ENCODE measurements around the gene LY6G6C. TPM values are rescaled to one million over a fixed set of nuclear protein-coding genes. Genes with fewer than 3 reads are reported as not detected.
A peak's percentile ranks its signal among the peaks of the same experiment; 100 is the strongest.

LY6G6C gene
- total RNA-seq, 6 donors from 2014 or later = 0.23 TPM; not detected in 5

GRCh38 chr6:31732029-31732428 is 10.5 kb upstream of the LY6G6C start:
- WGBS, 2 donors = 56 to 69% methylated on average over 3 of the region's 3 CpGs
- TF ChIP-seq POLR2A (IDR thresholded peaks at IDR 0.05) (no peak), CTCF (IDR thresholded peaks at IDR 0.05) (no peak), EP300 (IDR thresholded peaks at IDR 0.05) (no peak), POLR2AphosphoS5 (IDR thresholded peaks at IDR 0.05) (no peak)
- ATAC-seq (ENCODE audit: low FRiP score in 2 of 2) (no peak), DNase-seq (no peak)
- no peaks in the 10 kb centered on the region for H3K9me3 ChIP-seq
- H3K36me3 ChIP-seq = peaks cover 20 to 51% (median 39%) of the 10 kb centered on the region in 4 donors
- peaks cover 45 to 79% (median 64%) of the 10 kb centered on the region in 4 donors for H3K4me1 ChIP-seq
- peak overlapping the region in 2 of 4 donors; percentile 61 to 99 for H3K27ac ChIP-seq
- no peaks in the 10 kb centered on the region for H3K27me3 ChIP-seq
- no peak overlapping the region for H3K4me3 ChIP-seq

DNA sequence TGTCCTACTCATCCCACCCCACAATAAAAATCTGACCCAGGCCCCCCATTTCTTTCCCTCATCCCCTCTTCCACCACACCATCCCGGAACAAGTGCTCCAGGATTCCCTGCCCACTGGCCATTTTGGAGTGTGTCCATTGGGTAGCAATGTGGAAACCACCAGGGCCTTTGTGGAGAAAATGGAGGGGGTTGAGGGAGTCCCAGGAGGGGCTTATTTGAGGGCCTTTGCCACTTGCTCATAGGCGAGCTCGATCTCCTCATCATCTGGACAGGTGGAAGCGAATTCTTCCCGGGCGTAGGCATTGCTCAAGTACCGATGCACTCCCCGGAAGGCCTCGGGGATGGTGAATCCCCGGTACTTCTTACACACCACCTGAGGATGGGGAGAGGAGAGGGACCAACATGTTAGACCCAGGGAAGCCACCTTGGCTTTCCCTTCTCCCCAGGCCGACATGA is 9.1 kb upstream of the LY6G6C start:
- Histone ChIP-seq H3K4me1 (peaks cover 49 to 88% (median 71%) of the 10 kb centered on the region in 4 donors), H3K27ac (peak overlapping the region; percentile 87 to 99 (median 94)), H3K27me3 (no peaks in the 10 kb centered on the region), H3K9me3 (no peaks in the 10 kb centered on the region), H3K4me3 (peak overlapping the region in 2 of 4 donors; percentile 76 to 80), H3K36me3 (peaks cover 20 to 64% (median 40%) of the 10 kb centered on the region in 4 donors)
- WGBS, 2 donors = 87 to 90% methylated on average over 4 to 11 of the region's 11 CpGs
- TF ChIP-seq EP300 (IDR thresholded peaks at IDR 0.05) (no peak), POLR2AphosphoS5 (IDR thresholded peaks at IDR 0.05) (no peak), POLR2A (IDR thresholded peaks at IDR 0.05) (no peak), CTCF (IDR thresholded peaks at IDR 0.05) (no peak)
- DNase-seq (no peak), ATAC-seq (ENCODE audit: low FRiP score in 2 of 2) (no peak)

GRCh38 chr6:31729979-31730630 is 8.6 kb upstream of the LY6G6C start:
- DNase-seq = peak; percentile 93 to 97
- Histone ChIP-seq H3K4me3 (peak overlapping the region; percentile 76 to 87 (median 82)), H3K9me3 (no peaks in the 10 kb centered on the region), H3K4me1 (peaks cover 49 to 90% (median 71%) of the 10 kb centered on the region in 4 donors), H3K27ac (peak overlapping the region; percentile 87 to 99 (median 94)), H3K36me3 (peaks cover 20 to 64% (median 40%) of the 10 kb centered on the region in 4 donors), H3K27me3 (no peaks in the 10 kb centered on the region)
- ATAC-seq (ENCODE audit: low FRiP score in 2 of 2) = peak; percentile 86 to 91
- WGBS, 2 donors = 5 to 7% methylated on average over 22 to 39 of the region's 46 CpGs
- TF ChIP-seq EP300 (IDR thresholded peaks at IDR 0.05) = no peak
- TF ChIP-seq CTCF (IDR thresholded peaks at IDR 0.05) = peak in 2 of 6 experiments; percentile 11 to 37
- TF ChIP-seq POLR2A (IDR thresholded peaks at IDR 0.05) = peak in 3 of 4 donors; percentile 47 to 74 (median 71)
- peak; percentile 70 to 78 for TF ChIP-seq POLR2AphosphoS5 (IDR thresholded peaks at IDR 0.05)

DNA sequence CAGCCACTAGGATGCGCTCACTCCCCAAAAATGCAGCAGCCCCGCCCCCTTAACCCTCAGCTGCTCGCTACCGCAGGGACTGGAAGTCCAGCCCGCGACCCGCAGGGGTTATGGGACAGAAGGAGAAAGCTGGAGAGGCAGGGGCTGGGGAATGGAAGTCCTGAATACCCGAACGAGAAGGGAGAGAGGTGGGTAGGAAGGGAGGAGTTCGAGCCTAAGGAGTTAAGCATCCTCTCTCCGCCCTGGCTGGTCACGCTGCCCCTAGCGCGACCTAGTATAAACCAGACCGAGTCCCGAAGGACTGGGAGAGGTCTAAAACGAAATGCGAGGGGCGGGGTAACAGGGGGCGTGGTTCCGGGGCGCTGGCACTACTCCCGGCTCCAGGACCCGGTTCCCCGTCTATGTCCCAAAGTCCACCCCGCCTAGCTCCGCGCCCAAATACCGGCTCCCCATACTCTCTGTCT is 8.0 kb upstream of the LY6G6C start:
- Histone ChIP-seq H3K27ac (peak overlapping the region; percentile 87 to 99 (median 94)), H3K27me3 (no peaks in the 10 kb centered on the region), H3K36me3 (peaks cover 20 to 64% (median 40%) of the 10 kb centered on the region in 4 donors), H3K4me3 (peak overlapping the region; percentile 76 to 87 (median 82)), H3K4me1 (peaks cover 45 to 84% (median 70%) of the 10 kb centered on the region in 4 donors), H3K9me3 (no peaks in the 10 kb centered on the region)
- ATAC-seq (ENCODE audit: low FRiP score in 2 of 2) = peak; percentile 92 to 95
- TF ChIP-seq POLR2AphosphoS5 (IDR thresholded peaks at IDR 0.05) (peak; percentile 58 to 75), POLR2A (IDR thresholded peaks at IDR 0.05) (no peak), EP300 (IDR thresholded peaks at IDR 0.05) (no peak), CTCF (IDR thresholded peaks at IDR 0.05) (peak in 5 of 6 experiments; percentile 1 to 91 (median 68))
- 0 to 1% methylated on average over 22 to 26 of the region's 29 CpGs for WGBS, 2 donors
- DNase-seq = peak; percentile 93 to 95

All from upper lobe of left lung (tissue), 6 donors.